CD4-positive, alpha-beta T cell (primary cell): ENCODE measurements around the gene MSRB3. TPM values are rescaled to one million over a fixed set of nuclear protein-coding genes. Genes with fewer than 3 reads are reported as not detected.

ENCODE experiments used
- ATAC-seq: fragments of 200-7000 bp; cut with Tn5 transposase; one replicate; pipeline ENCODE4 v1.10.0; 2022; ENCODE audit warnings: mild to moderate bottlenecking; ENCODE audit not compliant: poor library complexity
- CTCF ChIA-PET: fragments of 350-600 bp; sonication (Branson Sonifier 250); formaldehyde crosslinking; loops from one replicate; lab custom pipeline; 2021; ENCODE audit warnings: antibody characterized with exemption, inconsistent platforms; lab: Charles Lee
- POLR2A ChIA-PET: fragments of 350-600 bp; sonication (Branson Sonifier 250); formaldehyde crosslinking; loops from one replicate; lab custom pipeline; 2021; ENCODE audit warnings: antibody characterized with exemption, inconsistent platforms; lab: Charles Lee
- DNase-seq, 14 experiments: peaks; one replicate each; pipeline ENCODE4 v3.0.0-alpha.2; 2013 to 2020; ENCODE audit warnings: mixed read lengths in 2 of 14
- H3K27ac ChIP-seq, 2 donors: one replicate each; pipeline versions ENCODE4 v1.5.1 to v1.7.0; 2013; ENCODE audit warnings: low read length in 2 of 2, low read depth in 1 of 2, mild to moderate bottlenecking in 1 of 2
- H3K27me3 ChIP-seq, 2 experiments: 1 replicate in 1 of 2; 2 replicates in 1 of 2; pipeline versions ENCODE4 v1.6.1 to v1.7.0; 2013; ENCODE audit warnings: low read length in 2 of 2, control low read depth in 1 of 2, mild to moderate bottlenecking in 1 of 2, moderate library complexity in 1 of 2; ENCODE audit not compliant: insufficient read depth in 2 of 2, control insufficient read depth in 1 of 2
- H3K36me3 ChIP-seq: one replicate; pipeline ENCODE4 v1.6.1; 2013; ENCODE audit warnings: low read length, control low read depth; ENCODE audit not compliant: insufficient read depth
- H3K4me1 ChIP-seq: one replicate; pipeline ENCODE4 v1.6.1; 2013; ENCODE audit warnings: low read length, control low read depth; ENCODE audit not compliant: insufficient read depth
- H3K4me3 ChIP-seq: one replicate; pipeline ENCODE4 v1.5.1; 2013; ENCODE audit warnings: mild to moderate bottlenecking, low read length, moderate library complexity
- H3K9me3 ChIP-seq, 2 experiments: 1 replicate in 1 of 2; 2 replicates in 1 of 2; pipeline versions ENCODE4 v1.6.1 to v1.7.0; 2013; ENCODE audit warnings: low read length in 2 of 2, mild to moderate bottlenecking in 2 of 2, control low read depth in 1 of 2, moderate library complexity in 1 of 2; ENCODE audit not compliant: control insufficient read depth in 1 of 2, insufficient read depth in 1 of 2
- H3K27ac Mint-ChIP-seq: one replicate; pipeline ENCODE4 v1.8.0; 2020; ENCODE audit warnings: mixed read lengths
- H3K27me3 Mint-ChIP-seq: one replicate; pipeline ENCODE4 v1.8.0; 2021; ENCODE audit warnings: mixed read lengths
- H3K36me3 Mint-ChIP-seq: one replicate; pipeline ENCODE4 v1.8.0; 2021; ENCODE audit warnings: low read depth, mixed read lengths
- H3K4me1 Mint-ChIP-seq: one replicate; pipeline ENCODE4 v1.8.0; 2021; ENCODE audit warnings: low read depth, mixed read lengths
- H3K4me3 Mint-ChIP-seq: one replicate; pipeline ENCODE4 v1.8.0; 2020; ENCODE audit warnings: mild to moderate bottlenecking, mixed read lengths
- H3K9me3 Mint-ChIP-seq: one replicate; pipeline ENCODE4 v1.8.0; 2020; ENCODE audit warnings: mixed read lengths
- CTCF ChIP-seq: fragments of 200-600 bp; IDR thresholded peaks from one replicate; pipeline ENCODE4 v1.8.0; 2022; ENCODE audit warnings: antibody characterized with exemption, mild to moderate bottlenecking
- intact Hi-C, 2 experiments: fragments of 100-400 bp; cut with DNase I in 1 of 2; cut with micrococcal nuclease in 1 of 2; formaldehyde crosslinking; loops; one replicate each; pipeline versions ENCODE4 v1.15.1 to v1.9.0; 2023 to 2025; cut with DNase I, micrococcal nuclease
- total RNA-seq, 174 experiments: library from RNA in 2 of 174; stranded (reverse) in 2 of 174; gene quantifications; one replicate each; pipeline ENCODE4 v1.2.3 and lab custom pipeline; 2021 to 2026

Gene MSRB3
- total RNA-seq, 2 experiments from 2014 or later: 0.17 TPM; not detected in 1

DNA sequence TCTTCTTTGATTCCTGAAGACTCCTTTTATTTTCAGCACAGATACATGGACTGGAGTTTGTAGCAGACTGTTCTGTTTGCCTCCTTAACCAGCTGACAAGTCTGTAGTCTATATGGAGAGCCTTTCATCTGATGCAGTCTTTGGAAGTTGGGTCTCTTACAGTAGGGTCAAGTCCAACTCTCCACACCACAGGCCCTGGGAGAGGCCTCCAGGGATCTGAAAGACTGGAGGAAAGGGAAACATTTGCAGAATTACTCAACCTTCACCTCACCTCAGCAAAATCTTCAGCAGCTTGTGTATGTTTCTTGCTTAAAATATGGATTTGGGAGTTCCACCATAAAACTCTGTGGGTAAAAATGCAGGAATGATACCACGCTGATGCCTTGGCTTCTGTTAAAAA lies 188.4 kb downstream of the MSRB3 start:
- no peak overlapping the region for H3K27ac ChIP-seq
- H3K4me3 ChIP-seq: no peak overlapping the region
- POLR2A ChIA-PET: no interaction called here
- Mint-ChIP-seq H3K9me3 (no peaks in the 10 kb centered on the region), H3K27me3 (no peaks in the 10 kb centered on the region), H3K4me3 (no peak overlapping the region), H3K4me1 (no peaks in the 10 kb centered on the region), H3K27ac (no peak overlapping the region), H3K36me3 (no peaks in the 10 kb centered on the region)
- H3K36me3 ChIP-seq: no peaks in the 10 kb centered on the region
- no peak for TF ChIP-seq CTCF
- CTCF ChIA-PET: no interaction called here
- ATAC-seq (no peak), DNase-seq (no peak)
- H3K9me3 ChIP-seq: peaks cover 0 to 11% of the 10 kb centered on the region in 2 experiments
- H3K4me1 ChIP-seq: no peaks in the 10 kb centered on the region
- no peaks in the 10 kb centered on the region for H3K27me3 ChIP-seq
- intact Hi-C loops: no loop called here

DNA sequence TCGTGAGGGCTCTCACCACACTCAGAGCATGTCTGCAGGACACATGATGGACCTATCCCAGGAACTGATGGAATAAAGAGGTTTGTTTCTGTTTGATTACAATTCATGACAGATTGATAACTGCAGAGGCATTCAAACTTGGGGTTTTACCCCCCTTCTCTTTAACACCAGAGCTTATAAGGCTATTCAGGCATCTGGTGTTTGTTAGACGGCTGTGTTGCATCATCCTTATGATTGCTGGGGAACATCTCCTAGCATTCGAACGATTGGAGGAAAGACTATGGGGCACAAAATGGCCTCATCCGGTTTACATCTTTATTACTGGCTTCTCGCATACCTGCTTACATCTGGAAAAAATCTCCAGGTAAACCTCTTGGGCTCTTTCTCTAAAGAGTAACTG lies 191.8 kb downstream of the MSRB3 start:
- no peaks in the 10 kb centered on the region for H3K27me3 Mint-ChIP-seq
- ChIA-PET CTCF (no interaction called here), POLR2A (no interaction called here)
- Histone ChIP-seq H3K27me3 (no peaks in the 10 kb centered on the region), H3K4me1 (no peaks in the 10 kb centered on the region), H3K27ac (no peak overlapping the region), H3K9me3 (peaks cover 0 to 3% of the 10 kb centered on the region in 2 experiments), H3K36me3 (no peaks in the 10 kb centered on the region), H3K4me3 (no peak overlapping the region)
- DNase-seq: no peak
- ATAC-seq: no peak
- H3K4me1 Mint-ChIP-seq: no peaks in the 10 kb centered on the region
- no peaks in the 10 kb centered on the region for H3K9me3 Mint-ChIP-seq
- TF ChIP-seq CTCF: no peak
- H3K27ac Mint-ChIP-seq: no peak overlapping the region
- no peaks in the 10 kb centered on the region for H3K36me3 Mint-ChIP-seq
- no peak overlapping the region for H3K4me3 Mint-ChIP-seq
- intact Hi-C loops: no loop called here

- H3K36me3 ChIP-seq: no peaks in the 10 kb centered on the region
- DNase-seq: no peak
- Mint-ChIP-seq H3K27me3 (no peaks in the 10 kb centered on the region), H3K4me1 (no peaks in the 10 kb centered on the region), H3K36me3 (no peaks in the 10 kb centered on the region), H3K27ac (no peak overlapping the region), H3K4me3 (no peak overlapping the region), H3K9me3 (no peaks in the 10 kb centered on the region)
- TF ChIP-seq CTCF: no peak
- H3K9me3 ChIP-seq: no peaks in the 10 kb centered on the region
- ATAC-seq: no peak
- CTCF ChIA-PET: no interaction called here
- intact Hi-C loops: no loop called here
- H3K4me3 ChIP-seq: no peak overlapping the region
- no peaks in the 10 kb centered on the region for H3K4me1 ChIP-seq
- no peaks in the 10 kb centered on the region for H3K27me3 ChIP-seq
- no peak overlapping the region for H3K27ac ChIP-seq
- POLR2A ChIA-PET: no interaction called here
Measured at GRCh38 chr12:65472079-65472478, 193.6 kb downstream of the MSRB3 start.
